GM23248 (cell line): Measurements from ENCODE around the gene B3GALT5. TPM values are rescaled to one million over a fixed set of nuclear protein-coding genes. Genes with fewer than 3 reads are reported as not detected.

Source experiments
- DNase-seq: peaks from one replicate; pipeline ENCODE4 v3.0.0-alpha.2; 2015
- H2AFZ ChIP-seq: fragments of 200-600 bp; sonication (generic); 2 replicates; pipeline ENCODE4 v1.6.1; 2016; ENCODE audit warnings: antibody characterized with exemption
- H3F3A ChIP-seq: fragments of 200-600 bp; sonication (generic); 2 replicates; pipeline ENCODE4 v1.6.1; 2016; ENCODE audit warnings: mild to moderate bottlenecking, antibody characterized with exemption, mixed run types; ENCODE audit not compliant: insufficient read depth
- H3K27ac ChIP-seq: fragments of 200-600 bp; sonication (generic); 2 replicates; pipeline ENCODE4 v1.5.1; 2016; ENCODE audit warnings: mild to moderate bottlenecking
- H3K27me3 ChIP-seq: fragments of 200-600 bp; sonication (generic); replicated peaks from 2 replicates; pipeline ENCODE4 v1.6.1; 2016; ENCODE audit warnings: mild to moderate bottlenecking; ENCODE audit not compliant: insufficient read depth
- H3K36me3 ChIP-seq: fragments of 200-600 bp; sonication (generic); 2 replicates; pipeline ENCODE4 v1.6.1; 2016; ENCODE audit warnings: low read depth, mild to moderate bottlenecking
- H3K4me1 ChIP-seq: fragments of 200-600 bp; sonication (generic); 2 replicates; pipeline ENCODE4 v1.6.1; 2016; ENCODE audit warnings: mild to moderate bottlenecking; ENCODE audit not compliant: insufficient read depth
- H3K4me2 ChIP-seq: fragments of 200-600 bp; sonication (generic); one replicate; pipeline ENCODE4 v1.6.1; 2016; ENCODE audit warnings: mild to moderate bottlenecking; ENCODE audit not compliant: unreplicated experiment
- H3K4me3 ChIP-seq: fragments of 200-600 bp; sonication (generic); 2 replicates; pipeline ENCODE4 v1.5.1; 2016; ENCODE audit warnings: mild to moderate bottlenecking
- H3K79me2 ChIP-seq: fragments of 200-600 bp; sonication (generic); 2 replicates; pipeline ENCODE4 v1.6.1; 2016; ENCODE audit warnings: mild to moderate bottlenecking; ENCODE audit not compliant: insufficient read depth
- H3K9ac ChIP-seq: fragments of 200-600 bp; sonication (generic); 2 replicates; pipeline ENCODE4 v1.6.1; 2016; ENCODE audit warnings: mild to moderate bottlenecking
- H3K9me2 ChIP-seq: fragments of 200-600 bp; sonication (generic); 2 replicates; pipeline ENCODE4 v1.6.1; 2016; ENCODE audit warnings: mixed run types, mild to moderate bottlenecking, moderate library complexity; ENCODE audit not compliant: insufficient read depth
- H3K9me3 ChIP-seq: fragments of 200-600 bp; sonication (generic); one replicate; pipeline ENCODE4 v1.6.1; 2017; ENCODE audit warnings: low read depth
- H4K20me1 ChIP-seq: fragments of 200-600 bp; sonication (generic); 2 replicates; pipeline ENCODE4 v1.6.0; 2016; ENCODE audit not compliant: insufficient read depth
- EZH2 ChIP-seq: fragments of 200-600 bp; sonication (generic); IDR thresholded peaks from 2 replicates; pipeline ENCODE4 v1.6.1; 2018; ENCODE audit warnings: antibody characterized with exemption, mild to moderate bottlenecking; ENCODE audit not compliant: insufficient read depth, poor library complexity, severe bottlenecking
- EZH2phosphoT487 ChIP-seq: fragments of 200-600 bp; sonication (generic); IDR thresholded peaks from 2 replicates; pipeline ENCODE4 v1.6.1; 2018; ENCODE audit warnings: antibody characterized with exemption, moderate library complexity, mild to moderate bottlenecking, low read depth; ENCODE audit not compliant: insufficient read depth
- WGBS, 2 experiments: methylation state at CpG; one replicate each; pipeline ENCODE4 v1.1.6; 2015 to 2017; ENCODE audit warnings: low lambda C conversion rate in 2 of 2, low coverage in 1 of 2; ENCODE audit errors: missing lambda C conversion rate in 2 of 2; 5-methylcytosine and 5-hydroxymethylcytosine counted together
- in situ Hi-C: fragments of 300-500 bp; cut with MboI; formaldehyde crosslinking; loops from 2 replicates; pipeline ENCODE4 v1.15.0; 2020
- polyA plus RNA-seq: library from polyadenylated mRNA; unstranded; fragments of >200 nt; fragmentation: Nextera tagmentation; extraction: Ambion mirVana; gene quantifications from 2 replicates; pipeline ENCODE4 v1.2.1, GENCODE V29; 2016
- total RNA-seq: library from RNA; depleted of rRNA; stranded (reverse); fragments of >200 nt; shearing (Covaris generic); gene quantifications from 2 replicates; pipeline ENCODE4 v1.2.3, GENCODE V29; 2014; rRNA removed

B3GALT5 gene, protein sequence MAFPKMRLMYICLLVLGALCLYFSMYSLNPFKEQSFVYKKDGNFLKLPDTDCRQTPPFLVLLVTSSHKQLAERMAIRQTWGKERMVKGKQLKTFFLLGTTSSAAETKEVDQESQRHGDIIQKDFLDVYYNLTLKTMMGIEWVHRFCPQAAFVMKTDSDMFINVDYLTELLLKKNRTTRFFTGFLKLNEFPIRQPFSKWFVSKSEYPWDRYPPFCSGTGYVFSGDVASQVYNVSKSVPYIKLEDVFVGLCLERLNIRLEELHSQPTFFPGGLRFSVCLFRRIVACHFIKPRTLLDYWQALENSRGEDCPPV
- total RNA-seq (not detected in 2 replicates), polyA plus RNA-seq (not detected in 2 replicates)

- no peak for DNase-seq
- Histone ChIP-seq H3K9me3 (no peaks in the 10 kb centered on the region), H3K4me1 (no peaks in the 10 kb centered on the region), H3K9ac (no peak within 1 kb of the TSS), H3K9me2 (no peaks in the 10 kb centered on the region), H3F3A (no peaks in the 10 kb centered on the region), H3K4me3 (peak within 1 kb of the TSS; percentile 55), H3K79me2 (no peaks in the 10 kb centered on the region), H2AFZ (peak within 1 kb of the TSS; percentile 53; the same call in 1 of the 2 replicates), H3K4me2 (peak within 1 kb of the TSS; percentile 28), H3K27ac (no peak within 1 kb of the TSS), H3K36me3 (no peaks in the 10 kb centered on the region), H4K20me1 (no peaks in the 10 kb centered on the region), H3K27me3 (peaks cover 47% of the 10 kb centered on the region)
- WGBS, 2 experiments, result 8 to 9% methylated on average over 54 to 63 of the region's 63 CpGs
- in situ Hi-C loops, result no loop called here
- peak; percentile 79 for TF ChIP-seq EZH2
- no peak for TF ChIP-seq EZH2phosphoT487
Observed at GRCh38 chr21:39612233-39613040, at the start of gene B3GALT5. Gene B3GALT5, plus strand, starts transcription at chr21:39612940. Its CDS starts 47,620 bp downstream, at chr21:39660560.

- DNase-seq, result no peak
- Histone ChIP-seq H3K27me3 (no peaks in the 10 kb centered on the region), H3K27ac (no peak overlapping the region), H3K9me3 (no peaks in the 10 kb centered on the region), H2AFZ (no peak overlapping the region), H3K4me1 (no peaks in the 10 kb centered on the region), H3K36me3 (no peaks in the 10 kb centered on the region), H3K9me2 (no peaks in the 10 kb centered on the region), H4K20me1 (no peaks in the 10 kb centered on the region), H3K79me2 (no peaks in the 10 kb centered on the region), H3K4me3 (no peak overlapping the region), H3K9ac (no peak overlapping the region), H3F3A (no peaks in the 10 kb centered on the region), H3K4me2 (no peak overlapping the region)
- TF ChIP-seq EZH2 (no peak), EZH2phosphoT487 (no peak)
- in situ Hi-C loops, result no loop called here
- 27 to 39% methylated on average over 3 of the region's 3 CpGs for WGBS, 2 experiments
Observed at GRCh38 chr21:39564200-39564599, 48.5 kb upstream of the B3GALT5 start.

DNA sequence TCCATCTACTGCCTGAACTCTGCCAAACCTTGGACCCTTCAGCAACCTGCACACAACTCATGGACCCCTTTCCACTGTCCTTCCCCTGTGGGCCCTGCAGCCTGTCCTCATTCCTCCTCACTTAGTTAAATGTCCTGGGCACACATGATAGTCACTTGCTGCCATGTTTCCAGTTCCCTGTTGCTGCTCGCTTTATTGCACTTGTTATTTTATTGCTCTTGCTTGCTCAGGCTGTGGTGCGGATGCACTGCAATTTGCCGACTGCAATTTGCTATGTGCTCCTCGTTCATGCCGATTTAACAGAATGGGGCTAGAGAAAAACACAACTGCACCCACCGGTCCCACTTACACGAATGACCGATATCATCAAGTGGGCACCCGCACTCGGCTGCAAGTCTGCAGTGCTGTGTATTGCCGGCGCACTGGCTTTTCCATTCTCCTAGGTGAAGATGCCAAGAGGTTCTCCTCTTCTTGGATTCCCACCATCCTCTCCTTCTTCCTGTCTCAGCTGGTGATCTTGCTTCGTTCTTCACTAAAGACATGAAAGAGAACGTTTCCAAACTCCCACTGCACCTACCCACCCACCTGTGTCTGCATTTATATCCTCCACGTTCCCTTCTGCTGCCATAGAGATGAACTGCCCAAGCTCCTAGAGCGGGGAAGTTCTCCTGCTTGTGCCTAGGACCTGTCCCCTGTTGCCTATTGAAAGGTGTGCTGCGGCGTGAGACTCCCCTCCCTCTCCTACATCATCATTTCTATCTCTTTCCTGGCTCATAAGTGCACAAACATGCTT is 45.4 kb upstream of the B3GALT5 start:
- no peaks in the 10 kb centered on the region for H4K20me1 ChIP-seq
- no peak overlapping the region for H3K9ac ChIP-seq
- no peak overlapping the region for H3K27ac ChIP-seq
- no peaks in the 10 kb centered on the region for H3K36me3 ChIP-seq
- H3K27me3 ChIP-seq, result no peaks in the 10 kb centered on the region
- no peak overlapping the region for H3K4me2 ChIP-seq
- 48 to 51% methylated on average over 18 of the region's 18 CpGs for WGBS, 2 experiments
- no peak for TF ChIP-seq EZH2phosphoT487
- no peak for TF ChIP-seq EZH2
- H3F3A ChIP-seq, result no peaks in the 10 kb centered on the region
- in situ Hi-C loops, result no loop called here
- H3K79me2 ChIP-seq, result no peaks in the 10 kb centered on the region
- H2AFZ ChIP-seq, result no peak overlapping the region
- H3K4me1 ChIP-seq, result no peaks in the 10 kb centered on the region
- no peak overlapping the region for H3K4me3 ChIP-seq
- no peaks in the 10 kb centered on the region for H3K9me2 ChIP-seq
- no peak for DNase-seq
- no peaks in the 10 kb centered on the region for H3K9me3 ChIP-seq

DNA sequence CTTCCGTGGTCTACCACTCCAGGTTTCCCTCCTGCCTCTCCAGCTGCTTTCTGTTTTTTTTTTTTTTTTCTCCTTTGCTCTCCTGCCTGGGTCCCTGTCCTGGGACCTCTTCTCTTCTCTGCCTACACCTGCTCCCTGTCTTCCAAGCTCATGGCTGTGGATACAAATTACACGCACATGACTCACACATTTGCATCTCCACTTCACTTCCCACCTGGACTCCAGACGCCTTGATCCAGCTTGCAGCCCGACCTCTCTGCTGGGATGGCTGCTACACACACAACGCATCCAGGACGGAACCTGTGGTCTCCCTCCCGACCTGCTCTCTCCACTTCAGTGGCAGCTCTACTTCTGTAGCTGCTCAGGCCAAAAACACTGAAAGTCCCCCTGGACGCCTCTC is 44.4 kb upstream of the B3GALT5 start:
- no peaks in the 10 kb centered on the region for H3K4me1 ChIP-seq
- in situ Hi-C loops, result no loop called here
- no peak overlapping the region for H2AFZ ChIP-seq
- H3K79me2 ChIP-seq, result no peaks in the 10 kb centered on the region
- WGBS, 2 experiments, result 8 to 13% methylated on average over 8 of the region's 8 CpGs
- no peaks in the 10 kb centered on the region for H3K27me3 ChIP-seq
- H3K9me3 ChIP-seq, result no peaks in the 10 kb centered on the region
- H3K27ac ChIP-seq, result no peak overlapping the region
- H4K20me1 ChIP-seq, result no peaks in the 10 kb centered on the region
- H3K9ac ChIP-seq, result no peak overlapping the region
- no peaks in the 10 kb centered on the region for H3F3A ChIP-seq
- TF ChIP-seq EZH2phosphoT487, result no peak
- H3K4me2 ChIP-seq, result no peak overlapping the region
- H3K9me2 ChIP-seq, result no peaks in the 10 kb centered on the region
- DNase-seq, result no peak
- H3K36me3 ChIP-seq, result no peaks in the 10 kb centered on the region
- no peak overlapping the region for H3K4me3 ChIP-seq
